ENCODE measurements around the gene TANC1. TPM values are rescaled to one million over a fixed set of nuclear protein-coding genes. Genes with fewer than 3 reads are reported as not detected.

Gene TANC1
- total and polyA plus RNA-seq, 2 donors (not counting 3 experiments of a cell fraction or from before 2014, with no cell fraction given), result 58.9 to 99.4 TPM

- Histone ChIP-seq H3K9ac (replicated peaks; ENCODE audit: extremely low read depth, insufficient read depth, low read length) (no peak overlapping the region), H3K9me1 (replicated peaks; ENCODE audit: control insufficient read depth, extremely low read depth, insufficient read depth, low read length) (no peaks in the 10 kb centered on the region), H3K79me2 (ENCODE audit: control insufficient read depth, insufficient read depth, low read length) (no peaks in the 10 kb centered on the region), H2AFZ (ENCODE audit: low read depth, low read length) (no peak overlapping the region), H3K27ac (ENCODE audit: insufficient read depth, low read depth, low read length) (no peak overlapping the region), H3K4me2 (ENCODE audit: insufficient read depth, low read length) (no peak overlapping the region), H3K4me1 (ENCODE audit: control insufficient read depth, extremely low read depth, insufficient read depth, low read length) (no peaks in the 10 kb centered on the region), H3K36me3 (ENCODE audit: control insufficient read depth in 2 of 2, extremely low read depth in 1 of 2, insufficient read depth in 2 of 2, low read length in 2 of 2) (peaks cover 22 to 42% of the 10 kb centered on the region in 2 experiments), H3K27me3 (ENCODE audit: control insufficient read depth in 2 of 2, insufficient read depth in 2 of 2, low read length in 2 of 2) (no peaks in the 10 kb centered on the region), H3K4me3 (replicated peaks in 1 of 3; ENCODE audit: insufficient read depth in 1 of 3, low read depth in 1 of 3, low read length in 3 of 3) (no peak overlapping the region), H3K9me3 (replicated peaks; ENCODE audit: control insufficient read depth, insufficient read depth, low read length) (no peaks in the 10 kb centered on the region), H4K20me1 (replicated peaks; ENCODE audit: control insufficient read depth, extremely low read depth, insufficient read depth, low read length) (no peaks in the 10 kb centered on the region)
- intact Hi-C loops (cut with micrococcal nuclease) (no loop called here), dilution Hi-C loops (cut with MboI; ENCODE audit: extremely low pct_ligation_motif_present, low sequenced_read_pairs) (no loop called here)
- no peak for DNase-seq (ENCODE audit: low read depth, low spot score)
- no peak for TF ChIP-seq POLR2A (IDR thresholded peaks at IDR 0.05; ENCODE audit: low read depth, low read length)
- no peak for TF ChIP-seq GATA2 (IDR thresholded peaks at IDR 0.05; ENCODE audit: insufficient read depth, insufficient read length, low read depth, low read length)
- no peak for TF ChIP-seq EZH2 (IDR thresholded peaks at IDR 0.05; ENCODE audit: borderline replicate concordance, low read depth, low read length, severe bottlenecking)
- no peak for TF ChIP-seq FOS (IDR thresholded peaks at IDR 0.05; ENCODE audit: borderline replicate concordance, insufficient read depth, low read length)
- CTCF ChIA-PET, result interaction anchor here (1.5 kb wide), 1 partner anchor 9 kb away, joined by 3 read pairs; no protein-coding TSS in a partner anchor
- no peak for FAIRE-seq
- BruUV-seq (replicated peaks), result no TSS peak
- POLR2A ChIA-PET, result interaction anchor here (1.6 kb wide), 1 partner anchor 27 kb away, joined by 3 read pairs; no protein-coding TSS in a partner anchor
These were observed 208.9 kb downstream of the TANC1 start for GRCh38 chr2:159177357-159177756.

GRCh38 chr2:159177957-159178356 lies 209.5 kb downstream of the TANC1 start:
- TF ChIP-seq MAX (IDR thresholded peaks at IDR 0.05; ENCODE audit: insufficient read depth, insufficient read length) (no peak), GATA2 (IDR thresholded peaks at IDR 0.05; ENCODE audit: insufficient read depth, insufficient read length, low read depth, low read length) (no peak), FOS (IDR thresholded peaks at IDR 0.05; ENCODE audit: borderline replicate concordance, insufficient read depth, low read length) (no peak), POLR2A (IDR thresholded peaks at IDR 0.05; ENCODE audit: low read depth, low read length) (no peak), JUN (IDR thresholded peaks at IDR 0.05; ENCODE audit: borderline replicate concordance, insufficient read depth, insufficient read length, low read depth) (no peak), POLR2AphosphoS5 (IDR thresholded peaks at IDR 0.05; ENCODE audit: insufficient read depth, low read depth, low read length) (no peak), MYC (IDR thresholded peaks at IDR 0.05; ENCODE audit: low read depth, low read length) (no peak), CTCF (IDR thresholded peaks at IDR 0.05; ENCODE audit: extremely low read depth in 1 of 2, insufficient read depth in 1 of 2, low read depth in 1 of 2, low read length in 2 of 2) (no peak), EZH2 (IDR thresholded peaks at IDR 0.05; ENCODE audit: borderline replicate concordance, low read depth, low read length, severe bottlenecking) (no peak)
- Histone ChIP-seq H3K79me2 (ENCODE audit: control insufficient read depth, insufficient read depth, low read length) (no peaks in the 10 kb centered on the region), H4K20me1 (replicated peaks; ENCODE audit: control insufficient read depth, extremely low read depth, insufficient read depth, low read length) (no peaks in the 10 kb centered on the region), H3K9me1 (replicated peaks; ENCODE audit: control insufficient read depth, extremely low read depth, insufficient read depth, low read length) (no peaks in the 10 kb centered on the region), H2AFZ (ENCODE audit: low read depth, low read length) (no peak overlapping the region), H3K4me1 (ENCODE audit: control insufficient read depth, extremely low read depth, insufficient read depth, low read length) (no peaks in the 10 kb centered on the region), H3K27ac (ENCODE audit: insufficient read depth, low read depth, low read length) (no peak overlapping the region), H3K9me3 (replicated peaks; ENCODE audit: control insufficient read depth, insufficient read depth, low read length) (no peaks in the 10 kb centered on the region), H3K4me2 (ENCODE audit: insufficient read depth, low read length) (no peak overlapping the region), H3K4me3 (replicated peaks in 1 of 3; ENCODE audit: insufficient read depth in 1 of 3, low read depth in 1 of 3, low read length in 3 of 3) (no peak overlapping the region), H3K27me3 (ENCODE audit: control insufficient read depth in 2 of 2, insufficient read depth in 2 of 2, low read length in 2 of 2) (no peaks in the 10 kb centered on the region), H3K9ac (replicated peaks; ENCODE audit: extremely low read depth, insufficient read depth, low read length) (no peak overlapping the region), H3K36me3 (ENCODE audit: control insufficient read depth in 2 of 2, extremely low read depth in 1 of 2, insufficient read depth in 2 of 2, low read length in 2 of 2) (peaks cover 21 to 40% of the 10 kb centered on the region in 2 experiments)
- BruUV-seq (replicated peaks), result no TSS peak
- DNase-seq (ENCODE audit: low read depth, low spot score), result no peak
- dilution Hi-C loops (cut with MboI; ENCODE audit: extremely low pct_ligation_motif_present, low sequenced_read_pairs) (no loop called here), intact Hi-C loops (cut with micrococcal nuclease) (no loop called here)
- no peak for FAIRE-seq
- ChIA-PET CTCF (interaction anchor here (1.3 kb wide), 1 partner anchor 9 kb away, joined by 3 read pairs; no protein-coding TSS in a partner anchor), POLR2A (no interaction called here)
